GM19452 (cell line): ENCODE results near the gene SETD4.
A peak's percentile ranks its signal among the peaks of the same experiment; 100 is the strongest.
"Not testable (repeated sequence)": the region's sequence is repeated elsewhere in the genome, so short reads cannot be mapped to it uniquely, and the experiment has no call there.

Source experiments
- ATAC-seq: cut with Tn5 transposase; IDR thresholded peaks from one replicate; pipeline ENCODE4 v1.9.1; 2021; ENCODE audit not compliant: unreplicated experiment

Gene SETD4

GRCh38 chr21:36079010-36079649, 18.8 kb upstream of the SETD4 start:
- no peak for ATAC-seq

GRCh38 chr21:36077758-36078157, 17.4 kb upstream of the SETD4 start:
- ATAC-seq = no peak

DNA sequence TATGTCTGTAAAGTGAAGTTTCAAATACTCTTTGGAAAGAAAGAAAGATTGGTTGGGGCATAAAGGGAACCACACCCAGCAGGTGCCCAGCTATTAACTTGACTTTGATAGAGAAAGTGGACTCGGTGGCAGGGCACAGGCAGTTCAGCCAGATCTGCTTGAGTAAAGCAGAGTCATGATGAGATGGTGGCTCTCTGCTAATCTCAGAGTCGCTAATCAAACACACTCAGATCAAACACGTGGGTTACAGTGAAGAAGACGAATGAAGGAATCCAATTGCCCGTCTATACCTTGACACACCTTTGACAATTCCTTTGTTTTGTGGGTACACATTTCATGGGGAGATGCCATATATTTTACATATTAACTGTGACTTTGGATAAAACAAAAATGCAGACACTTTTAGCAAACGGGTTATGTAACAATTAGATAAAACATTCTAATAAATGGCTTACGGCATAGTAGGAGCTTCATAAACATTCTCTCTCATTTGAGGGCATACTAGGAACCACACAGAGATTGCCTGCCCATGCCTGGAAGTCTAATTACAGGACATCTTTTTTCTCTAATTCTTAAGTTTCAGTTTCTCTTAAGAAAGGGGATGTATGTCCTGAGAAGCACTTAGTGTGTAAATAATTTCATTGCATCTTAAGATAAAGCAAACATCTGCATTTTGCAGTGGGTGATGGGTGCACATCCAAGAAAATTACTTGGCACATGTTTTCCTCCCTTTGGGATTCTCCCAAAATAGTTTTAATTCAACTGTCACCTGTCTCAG, 16.7 kb upstream of the SETD4 start:
- ATAC-seq = no peak

- no peak for ATAC-seq
Observed at GRCh38 chr21:36075953-36076352, 15.6 kb upstream of the SETD4 start.

GRCh38 chr21:36075171-36075570, 14.8 kb upstream of the SETD4 start:
- no peak for ATAC-seq

- not testable (repeated sequence) for ATAC-seq
Observed at GRCh38 chr21:36073911-36074310, 13.6 kb upstream of the SETD4 start.

DNA sequence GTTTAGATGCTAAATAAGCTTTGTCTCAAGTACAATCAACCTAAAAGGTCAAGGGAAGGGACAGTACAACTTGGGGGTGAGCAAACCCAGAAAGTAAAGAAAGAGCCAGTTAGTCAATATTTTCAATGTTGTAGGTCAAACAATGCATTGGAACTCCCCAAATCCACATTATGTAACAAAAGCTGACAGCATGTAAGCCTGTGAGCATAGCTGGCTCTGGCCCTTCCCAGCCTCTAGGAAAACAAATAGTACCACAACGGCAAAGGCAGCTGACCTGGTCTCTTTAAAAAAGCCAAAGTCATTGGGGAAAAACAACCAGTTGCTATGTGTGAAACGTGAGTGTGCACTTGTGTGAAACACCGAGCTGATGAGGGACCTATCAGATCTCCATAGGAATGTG, 12.9 kb upstream of the SETD4 start:
- ATAC-seq = no peak

DNA sequence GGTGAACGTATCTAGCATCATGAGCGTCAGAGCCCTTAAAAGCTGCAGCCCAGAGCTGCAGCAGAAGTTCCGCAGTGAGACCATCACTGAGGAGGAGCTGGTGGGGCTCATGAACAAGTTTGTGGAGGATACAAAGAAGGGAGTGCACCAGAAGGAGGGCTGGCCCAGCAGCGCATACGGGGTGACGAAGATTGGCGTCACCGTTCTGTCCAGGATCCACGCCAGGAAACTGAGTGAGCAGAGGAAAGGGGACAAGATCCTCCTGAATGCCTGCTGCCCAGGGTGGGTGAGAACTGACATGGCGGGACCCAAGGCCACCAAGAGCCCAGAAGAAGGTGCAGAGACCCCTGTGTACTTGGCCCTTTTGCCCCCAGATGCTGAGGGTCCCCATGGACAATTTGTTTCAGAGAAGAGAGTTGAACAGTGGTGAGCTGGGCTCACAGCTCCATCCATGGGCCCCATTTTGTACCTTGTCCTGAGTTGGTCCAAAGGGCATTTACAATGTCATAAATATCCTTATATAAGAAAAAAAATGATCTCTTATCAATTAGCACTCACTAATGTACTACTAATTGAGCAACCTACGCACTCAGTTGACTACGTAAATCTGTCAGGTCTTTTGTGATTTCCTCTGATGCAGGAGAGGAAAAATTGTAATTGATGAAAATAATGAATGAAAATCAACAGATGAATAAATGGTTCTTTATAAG, 12.3 kb upstream of the SETD4 start:
- ATAC-seq = no peak

GRCh38 chr21:36070999-36071398, 10.7 kb upstream of the SETD4 start:
- ATAC-seq = no peak

GRCh38 chr21:36069713-36070583, 9.6 kb upstream of the SETD4 start, which contains the start of gene CBR1:
Gene CBR1, plus strand, starts transcription at chr21:36070024. Its CDS starts 92 bp downstream, at chr21:36070116.
- ATAC-seq = peak; percentile 92

DNA sequence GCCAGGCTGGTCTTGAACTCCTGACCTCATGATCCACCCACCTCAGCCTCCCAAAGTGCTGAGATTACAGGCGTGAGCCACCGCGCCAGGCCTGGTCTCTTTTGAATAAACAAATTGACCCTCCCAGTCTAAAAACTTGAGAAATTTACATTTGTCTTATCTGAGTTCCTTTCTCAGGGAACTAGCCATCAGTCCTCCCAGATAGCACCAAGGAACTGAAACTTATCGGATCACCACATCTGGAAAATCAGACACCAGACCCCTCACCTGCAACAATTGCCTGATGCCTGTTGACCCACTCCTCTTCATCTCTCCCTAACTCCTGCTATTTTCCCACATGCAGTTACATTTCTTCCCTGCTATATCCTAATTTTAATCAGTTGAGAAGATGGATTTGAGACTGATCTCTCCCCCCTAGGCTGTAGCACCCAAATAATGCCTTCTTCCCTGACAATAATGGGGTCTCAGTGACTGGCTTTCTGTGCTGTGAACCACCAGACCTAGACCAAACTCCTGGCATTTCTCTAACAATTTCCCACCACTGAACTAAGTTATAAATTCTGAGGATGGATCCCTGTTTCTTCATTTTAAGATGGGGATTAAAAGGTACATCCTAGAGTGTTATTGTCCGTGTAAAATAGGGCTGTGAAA, 8.5 kb upstream of the SETD4 start:
- ATAC-seq = no peak

DNA sequence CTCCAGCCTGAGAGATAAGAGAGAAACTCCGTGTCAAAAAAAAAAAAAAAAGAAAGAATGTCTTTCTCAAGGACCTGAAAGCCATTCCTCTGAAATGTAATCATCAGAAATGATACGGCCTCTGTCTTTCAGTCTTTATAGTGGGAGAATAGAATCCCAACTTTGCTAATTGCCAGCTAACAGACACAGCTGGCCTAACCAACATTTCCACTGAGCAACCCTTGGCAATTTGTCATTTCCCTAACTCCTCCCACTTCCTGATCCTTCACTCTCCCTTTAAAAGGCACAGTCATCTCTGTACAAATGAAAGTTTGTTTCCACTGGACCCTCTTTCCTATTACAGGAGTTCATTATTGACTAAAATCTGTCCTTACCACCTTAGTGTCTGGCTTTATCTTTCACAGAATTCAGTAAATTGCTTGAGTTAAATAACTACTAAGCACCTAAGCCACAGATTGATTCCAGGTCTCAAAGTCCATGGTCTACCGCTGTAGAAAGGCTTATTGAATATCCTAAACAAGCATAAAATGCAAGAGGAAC, 5.2 kb upstream of the SETD4 start:
- no peak for ATAC-seq

DNA sequence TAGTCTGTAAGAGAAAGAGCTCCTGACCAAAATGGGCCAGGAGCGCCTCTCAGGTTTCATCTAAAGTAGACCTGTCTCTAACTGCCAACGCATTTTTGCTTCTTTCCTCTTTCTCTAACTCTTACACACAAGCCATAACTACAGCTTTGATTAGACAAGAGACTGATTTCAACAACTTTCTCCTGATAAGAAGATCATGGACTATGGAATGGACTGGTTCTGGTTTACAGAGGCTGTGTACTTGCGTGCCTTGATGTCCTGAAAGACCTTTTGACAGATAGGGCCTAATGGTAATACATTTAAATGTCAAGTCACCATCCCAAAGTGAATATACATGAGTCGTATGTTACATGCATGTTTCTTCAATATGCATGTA, 3.7 kb upstream of the SETD4 start:
- ATAC-seq = no peak

GRCh38 chr21:36063375-36064084, 3.2 kb upstream of the SETD4 start:
- ATAC-seq = no peak

- no peak for ATAC-seq
Observed at GRCh38 chr21:36061445-36061844, 1.1 kb upstream of the SETD4 start.

DNA sequence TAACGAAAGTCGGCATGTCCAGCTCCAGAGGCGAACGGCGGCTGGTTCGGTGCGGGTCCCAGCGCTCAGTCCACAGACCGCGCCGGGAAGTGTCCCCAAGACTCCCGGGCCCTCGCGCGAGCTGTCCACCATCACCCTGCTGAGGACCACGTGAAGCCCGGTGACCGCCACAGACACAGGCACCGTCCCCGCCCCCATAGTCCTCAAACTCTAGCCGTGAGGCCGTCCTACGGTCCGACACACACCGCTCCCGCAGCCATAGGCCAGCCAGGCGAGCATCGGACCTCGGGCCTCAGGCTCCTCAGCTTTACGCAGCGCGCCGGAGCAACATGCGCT, 535 bp downstream of the SETD4 start:
- peak; percentile 37 for ATAC-seq

- ATAC-seq = no peak
Observed at GRCh38 chr21:36055551-36055950, 4.8 kb downstream of the SETD4 start.

DNA sequence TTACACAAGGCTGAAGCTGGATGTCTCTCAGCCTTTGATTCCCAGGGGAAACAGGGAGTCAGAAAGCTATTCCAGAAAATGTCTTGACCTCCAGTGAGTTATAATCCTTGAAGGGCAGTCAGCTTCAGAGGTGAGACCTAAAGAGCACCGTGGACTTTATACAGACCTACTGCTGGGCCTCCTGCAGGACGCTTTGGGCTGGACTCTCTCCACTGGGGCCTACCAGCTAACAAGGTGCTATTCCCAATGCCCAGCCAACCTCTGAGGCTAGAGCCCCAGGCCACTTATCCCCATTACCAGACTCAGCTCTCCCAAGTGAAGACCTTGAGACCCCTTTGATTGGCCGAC, 6.6 kb downstream of the SETD4 start:
- no peak for ATAC-seq

- ATAC-seq = no peak
Observed at GRCh38 chr21:36052860-36053714, 7.2 kb downstream of the SETD4 start.
